ENCODE results near the gene WDFY1.

- TF ChIP-seq REST (IDR thresholded peaks at IDR 0.05; ENCODE audit: unreplicated experiment) (no peak), CTCF (conservative IDR thresholded peaks at IDR 0.05; ENCODE audit: low read depth in 2 of 2) (no peak), POLR2AphosphoS5 (IDR thresholded peaks at IDR 0.05; ENCODE audit: low read depth) (no peak), JUNB (IDR thresholded peaks at IDR 0.05; ENCODE audit: unreplicated experiment) (no peak), EZH2 (IDR thresholded peaks at IDR 0.05; ENCODE audit: low read depth, unreplicated experiment) (no peak), STAT1 (IDR thresholded peaks at IDR 0.05; ENCODE audit: unreplicated experiment) (no peak), EZH2phosphoT487 (IDR thresholded peaks at IDR 0.05; ENCODE audit: unreplicated experiment) (no peak), CREB1 (CRISPR knock-in tag; IDR thresholded peaks at IDR 0.05; ENCODE audit: low read depth) (no peak)
Measured at GRCh38 chr2:223834431-223834830, 110.7 kb downstream of the WDFY1 start.

All from GM23338 (cell line).